Measurements from ENCODE around the gene ASXL2. TPM values are rescaled to one million over a fixed set of nuclear protein-coding genes. Genes with fewer than 3 reads are reported as not detected.

ASXL2 gene
- polyA plus RNA-seq, 1 donor from 2014 or later = 2.9 TPM

- no peak overlapping the region for H3K27ac ChIP-seq (ENCODE audit: low read length)
- H3K27me3 ChIP-seq (ENCODE audit: insufficient read depth, low read depth, low read length) = no peaks in the 10 kb centered on the region
- peaks cover 39% of the 10 kb centered on the region for H3K79me2 ChIP-seq (replicated peaks; ENCODE audit: insufficient read depth, low read length)
- no peaks in the 10 kb centered on the region for H4K20me1 ChIP-seq (ENCODE audit: insufficient read depth)
- no peak overlapping the region for H2AFZ ChIP-seq (ENCODE audit: low read depth, low read length)
- TF ChIP-seq MXI1 (conservative IDR thresholded peaks at IDR 0.05; ENCODE audit: poor library complexity, severe bottlenecking) (no peak), SMC3 (conservative IDR thresholded peaks at IDR 0.05; ENCODE audit: poor library complexity) (no peak), RAD21 (conservative IDR thresholded peaks at IDR 0.05) (no peak), POLR2AphosphoS5 (IDR thresholded peaks at IDR 0.05) (no peak), EZH2 (IDR thresholded peaks at IDR 0.05; ENCODE audit: borderline replicate concordance, insufficient read depth, low read length, poor library complexity, severe bottlenecking) (no peak), TAF1 (IDR thresholded peaks at IDR 0.05; ENCODE audit: low read depth) (no peak), EP300 (conservative IDR thresholded peaks at IDR 0.05; ENCODE audit: poor library complexity, severe bottlenecking) (no peak)
- TF ChIP-seq, protein P1, sequence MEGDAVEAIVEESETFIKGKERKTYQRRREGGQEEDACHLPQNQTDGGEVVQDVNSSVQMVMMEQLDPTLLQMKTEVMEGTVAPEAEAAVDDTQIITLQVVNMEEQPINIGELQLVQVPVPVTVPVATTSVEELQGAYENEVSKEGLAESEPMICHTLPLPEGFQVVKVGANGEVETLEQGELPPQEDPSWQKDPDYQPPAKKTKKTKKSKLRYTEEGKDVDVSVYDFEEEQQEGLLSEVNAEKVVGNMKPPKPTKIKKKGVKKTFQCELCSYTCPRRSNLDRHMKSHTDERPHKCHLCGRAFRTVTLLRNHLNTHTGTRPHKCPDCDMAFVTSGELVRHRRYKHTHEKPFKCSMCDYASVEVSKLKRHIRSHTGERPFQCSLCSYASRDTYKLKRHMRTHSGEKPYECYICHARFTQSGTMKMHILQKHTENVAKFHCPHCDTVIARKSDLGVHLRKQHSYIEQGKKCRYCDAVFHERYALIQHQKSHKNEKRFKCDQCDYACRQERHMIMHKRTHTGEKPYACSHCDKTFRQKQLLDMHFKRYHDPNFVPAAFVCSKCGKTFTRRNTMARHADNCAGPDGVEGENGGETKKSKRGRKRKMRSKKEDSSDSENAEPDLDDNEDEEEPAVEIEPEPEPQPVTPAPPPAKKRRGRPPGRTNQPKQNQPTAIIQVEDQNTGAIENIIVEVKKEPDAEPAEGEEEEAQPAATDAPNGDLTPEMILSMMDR (IDR thresholded peaks at IDR 0.05; ENCODE audit: poor library complexity, severe bottlenecking) = no peak
- no peaks in the 10 kb centered on the region for H3F3A ChIP-seq (ENCODE audit: insufficient read depth, low read length, poor library complexity, severe bottlenecking)
- H3K4me3 ChIP-seq (ENCODE audit: low read length) = no peak overlapping the region
- H3K36me3 ChIP-seq (ENCODE audit: insufficient read depth, low read length) = no peaks in the 10 kb centered on the region
- H3K4me2 ChIP-seq (ENCODE audit: low read length) = no peak overlapping the region
- no peaks in the 10 kb centered on the region for H3K9me2 ChIP-seq (ENCODE audit: insufficient read depth, low read length)
- H3K9me3 ChIP-seq (ENCODE audit: low read length) = no peaks in the 10 kb centered on the region
- H3K9ac ChIP-seq (ENCODE audit: low read length) = no peak overlapping the region
Measured at GRCh38 chr2:25872134-25872533, 6.2 kb downstream of the ASXL2 start.

GRCh38 chr2:25867396-25868003, 10.8 kb downstream of the ASXL2 start:
- no peaks in the 10 kb centered on the region for H3K9me3 ChIP-seq (ENCODE audit: low read length)
- no peak overlapping the region for H3K27ac ChIP-seq (ENCODE audit: low read length)
- H2AFZ ChIP-seq (ENCODE audit: low read depth, low read length) = no peak overlapping the region
- TF ChIP-seq, protein P1 (IDR thresholded peaks at IDR 0.05; ENCODE audit: poor library complexity, severe bottlenecking) = no peak
- TF ChIP-seq EP300 (conservative IDR thresholded peaks at IDR 0.05; ENCODE audit: poor library complexity, severe bottlenecking) = no peak
- TF ChIP-seq RAD21 (conservative IDR thresholded peaks at IDR 0.05) = no peak
- TF ChIP-seq MXI1 (conservative IDR thresholded peaks at IDR 0.05; ENCODE audit: poor library complexity, severe bottlenecking) = no peak
- no peak for TF ChIP-seq EZH2 (IDR thresholded peaks at IDR 0.05; ENCODE audit: borderline replicate concordance, insufficient read depth, low read length, poor library complexity, severe bottlenecking)
- no peak for TF ChIP-seq SMC3 (conservative IDR thresholded peaks at IDR 0.05; ENCODE audit: poor library complexity)
- no peak for TF ChIP-seq POLR2AphosphoS5 (IDR thresholded peaks at IDR 0.05)
- TF ChIP-seq REST (IDR thresholded peaks at IDR 0.05; ENCODE audit: borderline replicate concordance) = no peak
- H4K20me1 ChIP-seq (ENCODE audit: insufficient read depth) = no peaks in the 10 kb centered on the region
- H3F3A ChIP-seq (ENCODE audit: insufficient read depth, low read length, poor library complexity, severe bottlenecking) = no peaks in the 10 kb centered on the region
- H3K27me3 ChIP-seq (ENCODE audit: insufficient read depth, low read depth, low read length) = no peaks in the 10 kb centered on the region
- no peaks in the 10 kb centered on the region for H3K36me3 ChIP-seq (ENCODE audit: insufficient read depth, low read length)
- no peak overlapping the region for H3K9ac ChIP-seq (ENCODE audit: low read length)
- no peak overlapping the region for H3K4me3 ChIP-seq (ENCODE audit: low read length)
- peaks cover 7% of the 10 kb centered on the region for H3K79me2 ChIP-seq (replicated peaks; ENCODE audit: insufficient read depth, low read length)
- H3K4me2 ChIP-seq (ENCODE audit: low read length) = no peak overlapping the region
- H3K9me2 ChIP-seq (ENCODE audit: insufficient read depth, low read length) = no peaks in the 10 kb centered on the region

All from neural cell (in vitro differentiated cells).